NCI-H82 (cell line): ENCODE results near the gene TTC7B.

ENCODE experiments used
- DNase-seq: peaks from one replicate; lab custom pipeline; 2025; lab: John Stamatoyannopoulos, UW

Gene TTC7B

GRCh38 chr14:90648421-90648820, 167.8 kb downstream of the TTC7B start:
- peak; percentile 7 for DNase-seq

GRCh38 chr14:90647473-90648005, 168.7 kb downstream of the TTC7B start:
- DNase-seq, result no peak

GRCh38 chr14:90645842-90646443, 170.3 kb downstream of the TTC7B start:
- no peak for DNase-seq

GRCh38 chr14:90644882-90645281, 171.3 kb downstream of the TTC7B start:
- DNase-seq, result no peak

- no peak for DNase-seq
Measured at GRCh38 chr14:90643982-90644670, 172.1 kb downstream of the TTC7B start.

GRCh38 chr14:90642244-90642717, 173.9 kb downstream of the TTC7B start:
- no peak for DNase-seq

- no peak for DNase-seq
Measured at GRCh38 chr14:90641615-90642243, 174.5 kb downstream of the TTC7B start.

GRCh38 chr14:90641168-90641567, 175.1 kb downstream of the TTC7B start:
- no peak for DNase-seq

- DNase-seq, result no peak
Measured at GRCh38 chr14:90639641-90640040, 176.6 kb downstream of the TTC7B start.

- DNase-seq, result no peak
Measured at GRCh38 chr14:90632871-90633270, 183.4 kb downstream of the TTC7B start.

- peak; percentile 36 for DNase-seq
Measured at GRCh38 chr14:90632451-90632850, 183.8 kb downstream of the TTC7B start.

GRCh38 chr14:90630171-90630806, 185.9 kb downstream of the TTC7B start:
- DNase-seq, result no peak

- no peak for DNase-seq
Measured at GRCh38 chr14:90629471-90629870, 186.8 kb downstream of the TTC7B start.

- no peak for DNase-seq
Measured at GRCh38 chr14:90628825-90629224, 187.4 kb downstream of the TTC7B start.

- no peak for DNase-seq
Measured at GRCh38 chr14:90627478-90627877, 188.8 kb downstream of the TTC7B start.

GRCh38 chr14:90626550-90626949, 189.7 kb downstream of the TTC7B start:
- DNase-seq, result no peak

GRCh38 chr14:90625445-90625844, 190.8 kb downstream of the TTC7B start:
- DNase-seq, result no peak

GRCh38 chr14:90624732-90625400, 191.4 kb downstream of the TTC7B start:
- peak; percentile 6 for DNase-seq

GRCh38 chr14:90624227-90624626, 192.0 kb downstream of the TTC7B start:
- DNase-seq, result no peak

- DNase-seq, result no peak
Measured at GRCh38 chr14:90621201-90621600, 195.0 kb downstream of the TTC7B start.

GRCh38 chr14:90620568-90621077, 195.6 kb downstream of the TTC7B start:
- no peak for DNase-seq

- DNase-seq, result no peak
Measured at GRCh38 chr14:90619911-90620310, 196.3 kb downstream of the TTC7B start.
